Dendritic cell treated with granulocyte-macrophage colony-stimulating factor and Interleukin-4, amounts not matched to agents 40 ng/mL and 50 ng/mL, for 4 days (primary cell): ENCODE measurements around the gene KLHDC1.

ENCODE experiments used
- H3K27ac Mint-ChIP-seq: one replicate; pipeline ENCODE4 v1.8.0; 2022; ENCODE audit warnings: mild to moderate bottlenecking, mixed read lengths
- H3K27me3 Mint-ChIP-seq: one replicate; pipeline ENCODE4 v1.8.0; 2022; ENCODE audit warnings: mild to moderate bottlenecking, mixed read lengths
- H3K36me3 Mint-ChIP-seq: one replicate; pipeline ENCODE4 v1.8.0; 2022; ENCODE audit warnings: low read depth, mixed read lengths
- H3K4me1 Mint-ChIP-seq: one replicate; pipeline ENCODE4 v1.8.0; 2022; ENCODE audit warnings: low read depth, mixed read lengths
- H3K4me3 Mint-ChIP-seq: one replicate; pipeline ENCODE4 v1.8.0; 2022; ENCODE audit warnings: mild to moderate bottlenecking, moderate library complexity, mixed read lengths
- H3K9me3 Mint-ChIP-seq: one replicate; pipeline ENCODE4 v1.8.0; 2022; ENCODE audit warnings: mixed read lengths
- intact Hi-C: fragments of 100-400 bp; cut with micrococcal nuclease; formaldehyde crosslinking; loops from one replicate; pipeline ENCODE4 v1.15.0; 2022

KLHDC1 gene

GRCh38 chr14:49783394-49784014 is 90.6 kb downstream of the KLHDC1 start:
- H3K36me3 Mint-ChIP-seq = peaks cover 86% of the 10 kb centered on the region

GRCh38 chr14:49786315-49786714 is 93.4 kb downstream of the KLHDC1 start:
- Mint-ChIP-seq H3K36me3 (peaks cover 88% of the 10 kb centered on the region), H3K27ac (no peak overlapping the region), H3K9me3 (no peaks in the 10 kb centered on the region), H3K4me1 (no peaks in the 10 kb centered on the region), H3K27me3 (no peaks in the 10 kb centered on the region), H3K4me3 (no peak overlapping the region)
- intact Hi-C loops = loop anchor here (5.0 kb wide), 1 partner anchor 41 kb away; no protein-coding TSS in a partner anchor

More at GRCh38 chr14:49783394-49784014, 90.6 kb downstream of the KLHDC1 start:
- Mint-ChIP-seq H3K27ac (no peak overlapping the region), H3K4me1 (no peaks in the 10 kb centered on the region), H3K27me3 (no peaks in the 10 kb centered on the region), H3K9me3 (no peaks in the 10 kb centered on the region), H3K4me3 (no peak overlapping the region)
- intact Hi-C loops = no loop called here

GRCh38 chr14:49792618-49793017 is 99.7 kb downstream of the KLHDC1 start:
- intact Hi-C loops = no loop called here
- Mint-ChIP-seq H3K27me3 (no peaks in the 10 kb centered on the region), H3K9me3 (no peaks in the 10 kb centered on the region), H3K4me1 (no peaks in the 10 kb centered on the region), H3K27ac (no peak overlapping the region), H3K36me3 (peaks cover 98% of the 10 kb centered on the region), H3K4me3 (no peak overlapping the region)

GRCh38 chr14:49796025-49796424 is 103.1 kb downstream of the KLHDC1 start:
- Mint-ChIP-seq H3K27me3 (no peaks in the 10 kb centered on the region), H3K4me3 (no peak overlapping the region), H3K36me3 (peaks cover 100% of the 10 kb centered on the region), H3K27ac (no peak overlapping the region), H3K9me3 (no peaks in the 10 kb centered on the region), H3K4me1 (no peaks in the 10 kb centered on the region)
- intact Hi-C loops = no loop called here
